Measurements from ENCODE around the gene EFNA1. TPM values are rescaled to one million over a fixed set of nuclear protein-coding genes. Genes with fewer than 3 reads are reported as not detected.

The EFNA1 gene
- total and polyA plus RNA-seq, 7 donors = 15.5 to 112 (median 22.5) TPM

DNA sequence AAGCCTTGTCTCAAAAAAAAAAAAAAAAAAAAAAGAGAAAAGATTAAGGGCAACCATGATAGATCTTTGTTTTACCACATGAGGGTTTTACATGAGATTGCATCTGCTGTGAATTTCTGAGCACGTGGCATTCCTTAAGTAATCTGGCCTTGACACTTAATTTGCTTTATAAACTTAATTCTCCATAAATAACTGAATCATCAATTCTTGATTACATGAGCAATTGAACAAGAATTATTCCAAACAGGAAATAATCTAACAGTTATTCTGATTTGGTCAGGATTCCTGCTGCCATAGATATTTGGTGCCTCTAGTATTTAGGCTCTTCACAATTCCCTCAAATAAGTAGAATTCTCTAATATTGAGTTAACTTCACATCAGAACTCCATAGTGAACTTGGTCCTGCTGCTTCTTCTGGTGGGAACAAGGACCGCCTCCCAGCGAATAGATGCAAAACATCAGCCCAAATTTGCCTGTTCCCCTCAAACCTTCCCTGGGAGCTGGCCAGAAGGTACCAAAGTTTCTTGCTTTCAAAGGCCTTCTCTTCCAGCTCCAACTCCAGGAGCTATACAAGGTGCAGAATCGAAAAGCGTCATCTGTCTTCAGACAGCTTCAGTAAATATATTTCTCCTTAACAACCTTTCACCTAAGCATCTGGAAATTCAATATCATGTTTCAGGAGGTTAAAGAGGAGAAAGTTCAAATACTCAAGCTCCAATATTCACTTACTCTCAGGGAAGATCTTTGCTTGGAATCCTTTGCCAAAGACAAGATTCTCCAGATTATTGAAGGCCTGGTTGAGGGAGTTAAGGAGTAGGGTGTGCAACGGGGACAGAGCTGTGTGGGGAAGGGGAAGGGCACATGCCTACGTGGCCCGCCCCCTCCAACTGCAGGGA, 44.4 kb downstream of the EFNA1 start:
- peak overlapping the region; percentile 91 to 97 (median 94) for H3K27ac ChIP-seq
- no peaks in the 10 kb centered on the region for H3K9me3 ChIP-seq
- intact Hi-C loops (cut with DNase I) = loop anchor here (5.0 kb wide), 2 partner anchors 35 to 55 kb away; partner anchors contain the start of gene SLC50A1
- H3K36me3 ChIP-seq = peaks cover 7 to 21% (median 14%) of the 10 kb centered on the region in 4 donors
- peak overlapping the region; percentile 50 to 83 (median 75) for H3K4me3 ChIP-seq
- peaks cover 12 to 32% (median 20%) of the 10 kb centered on the region in 3 donors for H3K27me3 ChIP-seq
- DNase-seq = no peak
- WGBS, 2 donors = 44 to 53% methylated on average over 8 of the region's 8 CpGs
- no peak for TF ChIP-seq POLR2A (IDR thresholded peaks at IDR 0.05)
- TF ChIP-seq, protein P1, sequence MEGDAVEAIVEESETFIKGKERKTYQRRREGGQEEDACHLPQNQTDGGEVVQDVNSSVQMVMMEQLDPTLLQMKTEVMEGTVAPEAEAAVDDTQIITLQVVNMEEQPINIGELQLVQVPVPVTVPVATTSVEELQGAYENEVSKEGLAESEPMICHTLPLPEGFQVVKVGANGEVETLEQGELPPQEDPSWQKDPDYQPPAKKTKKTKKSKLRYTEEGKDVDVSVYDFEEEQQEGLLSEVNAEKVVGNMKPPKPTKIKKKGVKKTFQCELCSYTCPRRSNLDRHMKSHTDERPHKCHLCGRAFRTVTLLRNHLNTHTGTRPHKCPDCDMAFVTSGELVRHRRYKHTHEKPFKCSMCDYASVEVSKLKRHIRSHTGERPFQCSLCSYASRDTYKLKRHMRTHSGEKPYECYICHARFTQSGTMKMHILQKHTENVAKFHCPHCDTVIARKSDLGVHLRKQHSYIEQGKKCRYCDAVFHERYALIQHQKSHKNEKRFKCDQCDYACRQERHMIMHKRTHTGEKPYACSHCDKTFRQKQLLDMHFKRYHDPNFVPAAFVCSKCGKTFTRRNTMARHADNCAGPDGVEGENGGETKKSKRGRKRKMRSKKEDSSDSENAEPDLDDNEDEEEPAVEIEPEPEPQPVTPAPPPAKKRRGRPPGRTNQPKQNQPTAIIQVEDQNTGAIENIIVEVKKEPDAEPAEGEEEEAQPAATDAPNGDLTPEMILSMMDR (IDR thresholded peaks at IDR 0.05) = no peak
- TF ChIP-seq EP300 (IDR thresholded peaks at IDR 0.05) = no peak
- TF ChIP-seq POLR2AphosphoS5 (IDR thresholded peaks at IDR 0.05) = no peak
- peaks cover 0 to 48% (median 35%) of the 10 kb centered on the region in 4 donors for H3K4me1 ChIP-seq

DNA sequence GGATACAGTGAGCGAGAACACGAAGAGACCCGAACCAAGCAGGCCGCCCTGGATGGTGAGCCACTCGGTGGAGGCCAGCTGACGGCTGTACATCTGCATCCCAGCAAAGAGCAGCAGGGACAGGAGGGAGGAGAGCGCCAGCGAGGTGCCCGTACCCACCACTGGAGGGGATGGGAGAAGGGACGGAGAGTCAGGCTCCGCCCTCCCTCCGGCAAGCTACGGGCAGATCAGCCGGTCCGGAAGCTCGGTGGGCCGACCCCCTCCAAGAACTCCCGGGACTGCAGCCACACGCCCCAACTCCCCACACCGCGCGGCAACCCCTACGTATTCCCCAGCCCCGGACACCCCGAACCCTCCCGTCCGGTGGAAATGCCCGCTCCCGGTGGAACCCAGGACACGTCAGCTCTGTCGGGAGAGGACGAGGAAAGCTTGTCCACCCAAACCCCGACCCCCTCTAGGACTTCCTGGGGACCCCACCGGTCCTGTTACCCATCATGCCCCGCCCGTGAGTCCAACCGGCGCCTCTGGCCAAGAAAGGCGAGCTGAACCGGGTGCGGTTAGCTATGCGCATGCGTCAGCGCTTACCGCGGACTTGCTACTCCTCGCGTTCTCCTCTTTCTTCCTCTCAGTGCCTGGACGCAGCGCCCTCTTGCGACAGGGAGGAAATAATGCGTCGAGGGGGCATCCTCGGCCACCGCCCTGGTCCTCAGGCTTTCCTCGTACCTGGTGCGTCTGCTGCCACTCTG, 45.2 kb downstream of the EFNA1 start, which contains the start of gene KRTCAP2:
Gene KRTCAP2, minus strand, starts transcription at position 573 of the 746 bp plus-strand sequence. Its CDS starts 80 bp downstream, at position 493.
- 0 to 1% methylated on average over 57 of the region's 57 CpGs for WGBS, 2 donors
- H3K4me3 ChIP-seq = peak within 1 kb of the TSS; percentile 50 to 83 (median 75)
- no peaks in the 10 kb centered on the region for H3K9me3 ChIP-seq
- H3K36me3 ChIP-seq = peaks cover 7 to 21% (median 14%) of the 10 kb centered on the region in 4 donors
- H3K4me1 ChIP-seq = peaks cover 0 to 42% (median 28%) of the 10 kb centered on the region in 4 donors
- intact Hi-C loops (cut with DNase I) = loop anchor here (5.0 kb wide), 2 partner anchors 36 to 54 kb away; partner anchors contain the start of gene SLC50A1
- peaks cover 12 to 29% (median 20%) of the 10 kb centered on the region in 3 donors for H3K27me3 ChIP-seq
- DNase-seq = peak; percentile 98
- H3K27ac ChIP-seq = peak within 1 kb of the TSS; percentile 91 to 97 (median 94)
- TF ChIP-seq, protein P1 (IDR thresholded peaks at IDR 0.05) = peak; percentile 78 to 92 (median 90)
- peak; percentile 68 to 93 (median 86) for TF ChIP-seq POLR2AphosphoS5 (IDR thresholded peaks at IDR 0.05)
- TF ChIP-seq EP300 (IDR thresholded peaks at IDR 0.05) = peak in 1 of 4 donors; percentile 3
- TF ChIP-seq POLR2A (IDR thresholded peaks at IDR 0.05) = peak; percentile 53 to 54

DNA sequence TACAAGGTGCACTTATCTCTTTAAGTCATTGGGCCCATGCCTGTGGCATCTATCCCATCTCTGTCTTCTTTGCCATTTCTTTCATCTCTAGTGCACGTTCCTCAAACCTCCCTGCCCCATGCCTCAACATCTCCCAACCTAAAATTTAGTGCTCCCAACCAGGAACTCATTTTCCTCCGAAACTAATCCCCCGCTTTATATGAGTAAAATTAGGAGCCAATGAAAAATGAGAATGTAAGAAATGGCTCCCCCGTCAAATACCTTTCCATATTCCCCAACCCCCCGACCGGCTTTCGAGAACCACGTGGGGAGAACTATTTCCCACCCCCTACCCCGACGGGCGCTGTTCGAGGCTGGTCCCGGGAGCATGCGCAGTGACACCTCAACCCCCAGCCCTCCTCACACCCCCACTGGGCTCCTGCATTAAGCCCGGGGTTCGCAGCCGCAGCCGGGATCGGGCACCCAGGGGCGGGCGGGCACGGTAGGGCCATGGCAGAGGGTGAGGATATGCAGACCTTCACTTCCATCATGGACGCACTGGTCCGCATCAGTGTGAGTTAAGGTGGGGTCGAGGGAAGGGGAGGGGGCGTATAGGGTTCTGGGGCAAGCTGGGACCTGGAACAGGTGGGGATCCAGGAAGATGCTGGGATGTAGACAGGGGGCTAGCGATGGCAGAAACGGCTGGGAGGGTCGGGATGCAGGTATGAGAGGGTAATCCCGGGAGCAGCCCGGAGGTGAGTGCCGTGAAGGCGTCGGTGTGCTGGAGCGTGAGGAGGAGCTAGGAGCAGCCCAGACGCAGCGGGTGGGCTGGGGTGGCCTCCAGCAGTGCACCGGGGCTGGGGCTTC, 46.0 kb downstream of the EFNA1 start, which contains the start of gene TRIM46:
Gene TRIM46, plus strand, starts transcription at position 372 of the 846 bp plus-strand sequence. Its CDS starts 118 bp downstream, at position 490.
- TF ChIP-seq, protein P1 (IDR thresholded peaks at IDR 0.05) = no peak
- TF ChIP-seq POLR2A (IDR thresholded peaks at IDR 0.05) = no peak
- TF ChIP-seq POLR2AphosphoS5 (IDR thresholded peaks at IDR 0.05) = no peak
- no peak for TF ChIP-seq EP300 (IDR thresholded peaks at IDR 0.05)
- Histone ChIP-seq H3K4me1 (peaks cover 0 to 39% (median 26%) of the 10 kb centered on the region in 4 donors), H3K27ac (peak within 1 kb of the TSS; percentile 91 to 97 (median 94)), H3K4me3 (peak within 1 kb of the TSS; percentile 50 to 83 (median 75)), H3K27me3 (peaks cover 12 to 29% (median 20%) of the 10 kb centered on the region in 3 donors), H3K9me3 (no peaks in the 10 kb centered on the region), H3K36me3 (peaks cover 5 to 18% (median 14%) of the 10 kb centered on the region in 4 donors)
- DNase-seq = peak; percentile 60
- intact Hi-C loops (cut with DNase I) = loop anchor here (5.0 kb wide), 2 partner anchors 36 to 54 kb away; partner anchors contain the start of gene SLC50A1
- WGBS, 2 donors = 2 to 6% methylated on average over 38 of the region's 38 CpGs

Measured in sigmoid colon (tissue), 7 donors.